Astrocyte (in vitro differentiated cells and primary cell): ENCODE results near the gene ATP6V1F.

Source experiments
- EZH2 ChIP-seq: IDR thresholded peaks from 2 replicates; pipeline ENCODE4 v1.6.1; 2012; ENCODE audit warnings: mild to moderate bottlenecking, low read length, inconsistent platforms; ENCODE audit not compliant: insufficient read depth
- TF ChIP-seq, protein P1 (sequence below): IDR thresholded peaks from 2 replicates; pipeline ENCODE4 v1.5.1; 2011; ENCODE audit warnings: low read depth, mild to moderate bottlenecking, inconsistent platforms, low read length, moderate library complexity; ENCODE audit not compliant: insufficient read depth

DNA sequence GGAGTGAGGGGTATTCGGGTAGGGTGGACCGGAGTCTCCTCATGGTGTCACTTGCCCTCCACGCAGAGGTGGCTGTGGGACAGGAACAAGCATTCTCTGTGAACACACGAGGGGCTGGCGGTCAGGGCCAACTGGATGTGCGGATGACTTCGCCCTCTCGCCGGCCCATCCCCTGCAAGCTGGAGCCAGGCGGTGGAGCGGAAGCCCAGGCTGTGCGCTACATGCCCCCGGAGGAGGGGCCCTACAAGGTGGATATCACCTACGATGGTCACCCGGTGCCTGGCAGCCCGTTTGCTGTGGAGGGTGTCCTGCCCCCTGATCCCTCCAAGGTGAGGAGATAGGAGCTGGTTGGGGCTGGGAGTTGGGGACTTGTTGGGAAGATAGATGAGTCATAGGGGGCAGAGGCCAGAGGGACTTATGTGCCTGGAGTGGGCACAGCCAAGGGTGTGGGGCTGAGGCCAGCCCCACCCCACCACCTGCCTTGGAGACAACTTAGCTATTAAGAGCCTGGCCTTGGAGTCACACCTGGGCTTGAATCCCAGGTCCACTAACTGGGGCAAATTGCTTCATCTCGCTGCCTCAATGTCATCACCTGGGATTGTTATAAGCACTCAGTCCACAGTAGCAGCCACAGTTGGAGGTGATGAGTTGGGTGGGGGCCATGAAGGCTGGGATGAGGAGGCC, 18.6 kb upstream of the ATP6V1F start:
- no peak for TF ChIP-seq EZH2
- TF ChIP-seq, protein P1, sequence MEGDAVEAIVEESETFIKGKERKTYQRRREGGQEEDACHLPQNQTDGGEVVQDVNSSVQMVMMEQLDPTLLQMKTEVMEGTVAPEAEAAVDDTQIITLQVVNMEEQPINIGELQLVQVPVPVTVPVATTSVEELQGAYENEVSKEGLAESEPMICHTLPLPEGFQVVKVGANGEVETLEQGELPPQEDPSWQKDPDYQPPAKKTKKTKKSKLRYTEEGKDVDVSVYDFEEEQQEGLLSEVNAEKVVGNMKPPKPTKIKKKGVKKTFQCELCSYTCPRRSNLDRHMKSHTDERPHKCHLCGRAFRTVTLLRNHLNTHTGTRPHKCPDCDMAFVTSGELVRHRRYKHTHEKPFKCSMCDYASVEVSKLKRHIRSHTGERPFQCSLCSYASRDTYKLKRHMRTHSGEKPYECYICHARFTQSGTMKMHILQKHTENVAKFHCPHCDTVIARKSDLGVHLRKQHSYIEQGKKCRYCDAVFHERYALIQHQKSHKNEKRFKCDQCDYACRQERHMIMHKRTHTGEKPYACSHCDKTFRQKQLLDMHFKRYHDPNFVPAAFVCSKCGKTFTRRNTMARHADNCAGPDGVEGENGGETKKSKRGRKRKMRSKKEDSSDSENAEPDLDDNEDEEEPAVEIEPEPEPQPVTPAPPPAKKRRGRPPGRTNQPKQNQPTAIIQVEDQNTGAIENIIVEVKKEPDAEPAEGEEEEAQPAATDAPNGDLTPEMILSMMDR = no peak
